H1 (cell line): Measurements from ENCODE around the gene RFK. TPM values are rescaled to one million over a fixed set of nuclear protein-coding genes. Genes with fewer than 3 reads are reported as not detected.
A peak's percentile ranks its signal among the peaks of the same experiment; 100 is the strongest.

Experiments used
- CTCF ChIA-PET: fragments of 300-600 bp; sonication (Branson Sonifier 250); formaldehyde crosslinking; loops from one replicate; lab custom pipeline; 2021; ENCODE audit not compliant: partially characterized antibody; lab: Charles Lee
- POLR2A ChIA-PET: fragments of 300-600 bp; sonication (Branson Sonifier 250); formaldehyde crosslinking; loops from one replicate; lab custom pipeline; 2021; ENCODE audit warnings: inconsistent platforms; ENCODE audit not compliant: partially characterized antibody; lab: Charles Lee
- DNase-seq, 2 experiments: peaks; one replicate each; pipeline versions ENCODE4 v3.0.0 to v3.0.0-alpha.2; 2010 to 2022; ENCODE audit warnings: low spot score in 2 of 2, low read depth in 1 of 2, mixed read lengths in 1 of 2
- FAIRE-seq: peaks from 2 replicates; lab custom pipeline; 2011; peaks lifted over from hg19 to GRCh38; lab: Jason Lieb, UNC
- H2AFZ ChIP-seq: 2 replicates; pipeline ENCODE4 v1.8.1; 2012; ENCODE audit warnings: low read length, inconsistent platforms
- H2AK5ac ChIP-seq: 2 replicates; pipeline ENCODE4 v1.6.1; 2013; ENCODE audit warnings: low read depth, low read length
- H2BK120ac ChIP-seq: replicated peaks from 2 replicates; pipeline ENCODE3; 2013; ENCODE audit warnings: low read depth, low read length, inconsistent platforms
- H2BK12ac ChIP-seq: 2 replicates; pipeline ENCODE4 v1.6.1; 2013; ENCODE audit warnings: low read depth, low read length
- H2BK15ac ChIP-seq: 2 replicates; pipeline ENCODE4 v1.6.1; 2013; ENCODE audit warnings: low read length
- H2BK20ac ChIP-seq: 2 replicates; pipeline ENCODE4 v1.6.1; 2013; ENCODE audit warnings: low read length
- H2BK5ac ChIP-seq: 2 replicates; pipeline ENCODE4 v1.6.1; 2013; ENCODE audit warnings: low read depth, low read length
- H3K14ac ChIP-seq: 2 replicates; pipeline ENCODE4 v1.6.1; 2013; ENCODE audit warnings: inconsistent platforms; ENCODE audit not compliant: insufficient read length
- H3K18ac ChIP-seq: 2 replicates; pipeline ENCODE4 v1.6.1; 2013; ENCODE audit warnings: low read length; ENCODE audit errors: extremely low read depth
- H3K23ac ChIP-seq: 2 replicates; pipeline ENCODE4 v1.6.1; 2013; ENCODE audit warnings: inconsistent platforms; ENCODE audit not compliant: insufficient read length
- H3K23me2 ChIP-seq: 2 replicates; pipeline ENCODE4 v1.6.1; 2013; ENCODE audit warnings: low read depth, low read length
- H3K27ac ChIP-seq: 2 replicates; pipeline ENCODE4 v1.6.1; 2011; ENCODE audit warnings: low read depth, low read length, inconsistent platforms
- H3K27me3 ChIP-seq, 4 experiments: replicated peaks in 1 of 4; 1 replicate in 1 of 4; 2 replicates in 3 of 4; pipeline versions ENCODE4 v1.6.1 to v1.8.1; 2011 to 2013; ENCODE audit warnings: low read length in 3 of 4, mild to moderate bottlenecking in 3 of 4, inconsistent platforms in 2 of 4, mixed read lengths in 2 of 4, moderate library complexity in 1 of 4; ENCODE audit not compliant: control insufficient read depth in 3 of 4, insufficient read depth in 3 of 4; ENCODE audit errors: extremely low read depth in 1 of 4
- H3K36me3 ChIP-seq, 4 experiments: 2 replicates each; pipeline versions ENCODE4 v1.6.1 to v1.8.1; 2011 to 2013; ENCODE audit warnings: mild to moderate bottlenecking in 4 of 4, low read length in 3 of 4, moderate library complexity in 2 of 4, control low read depth in 1 of 4, inconsistent platforms in 1 of 4; ENCODE audit not compliant: insufficient read depth in 4 of 4, control insufficient read depth in 2 of 4
- H3K4ac ChIP-seq: replicated peaks from 2 replicates; pipeline ENCODE3; 2013; ENCODE audit warnings: low read length, low read depth, mixed read lengths, inconsistent platforms; ENCODE audit not compliant: insufficient read length
- H3K4me1 ChIP-seq, 4 experiments: replicated peaks in 1 of 4; 1 replicate in 1 of 4; 2 replicates in 3 of 4; pipeline versions ENCODE4 v1.6.1 to v1.8.1; 2011 to 2013; ENCODE audit warnings: low read length in 3 of 4, inconsistent platforms in 2 of 4, mixed read lengths in 1 of 4; ENCODE audit not compliant: insufficient read depth in 4 of 4, control insufficient read depth in 3 of 4
- H3K4me2 ChIP-seq, 2 experiments: 2 replicates each; pipeline versions ENCODE4 v1.6.1 to v1.8.1; 2011 to 2013; ENCODE audit warnings: low read depth in 2 of 2, low read length in 2 of 2, control low read depth in 1 of 2, inconsistent platforms in 1 of 2, mild to moderate bottlenecking in 1 of 2; ENCODE audit not compliant: insufficient read depth in 1 of 2
- H3K4me3 ChIP-seq, 4 experiments: fragments of 200-600, 300-600 bp in 1 of 4; sonication (generic), shearing (Covaris generic), sonication (Bioruptor Twin) in 1 of 4; 2 replicates each; pipeline versions ENCODE4 v1.5.1 to v1.8.1; 2011 to 2016; ENCODE audit warnings: low read length in 4 of 4, low read depth in 3 of 4, control low read depth in 2 of 4, inconsistent platforms in 2 of 4, mild to moderate bottlenecking in 2 of 4, mixed read lengths in 1 of 4, moderate library complexity in 1 of 4; ENCODE audit not compliant: insufficient read depth in 2 of 4; ENCODE audit errors: extremely low read depth in 1 of 4
- H3K56ac ChIP-seq: replicated peaks from 2 replicates; pipeline ENCODE3; 2013; ENCODE audit warnings: low read depth, mild to moderate bottlenecking, mixed read lengths, low read length, inconsistent platforms; ENCODE audit not compliant: insufficient read length
- H3K79me1 ChIP-seq: 2 replicates; pipeline ENCODE4 v1.6.1; 2013; ENCODE audit warnings: low read depth, low read length, control low read depth
- H3K79me2 ChIP-seq, 2 experiments: 2 replicates each; pipeline versions ENCODE4 v1.6.1 to v1.8.1; 2012 to 2013; ENCODE audit warnings: low read length in 2 of 2, mild to moderate bottlenecking in 2 of 2, inconsistent platforms in 1 of 2; ENCODE audit not compliant: insufficient read depth in 2 of 2, control insufficient read depth in 1 of 2
- H3K9ac ChIP-seq, 4 experiments: replicated peaks in 1 of 4; 1 replicate in 1 of 4; 2 replicates in 3 of 4; pipeline versions ENCODE4 v1.6.1 to v1.8.1; 2011 to 2013; ENCODE audit warnings: low read depth in 3 of 4, low read length in 3 of 4, control low read depth in 2 of 4, mild to moderate bottlenecking in 2 of 4, moderate library complexity in 2 of 4, inconsistent platforms in 1 of 4; ENCODE audit errors: extremely low read depth in 1 of 4
- H3K9me3 ChIP-seq, 2 experiments: 2 replicates each; pipeline versions ENCODE4 v1.6.1 to v1.8.1; 2012 to 2013; ENCODE audit warnings: mild to moderate bottlenecking in 2 of 2, moderate library complexity in 2 of 2, control low read depth in 1 of 2, inconsistent platforms in 1 of 2, low read depth in 1 of 2, low read length in 1 of 2, mixed read lengths in 1 of 2; ENCODE audit not compliant: insufficient read depth in 2 of 2
- H4K20me1 ChIP-seq, 2 experiments: replicated peaks in 1 of 2; 2 replicates each; pipeline versions ENCODE3 to v1.8.1; 2011 to 2013; ENCODE audit warnings: inconsistent platforms in 2 of 2, low read length in 2 of 2, mild to moderate bottlenecking in 1 of 2; ENCODE audit not compliant: insufficient read depth in 2 of 2, control insufficient read depth in 1 of 2
- H4K5ac ChIP-seq: 2 replicates; pipeline ENCODE4 v1.6.1; 2013; ENCODE audit warnings: low read length, low read depth, mixed read lengths, inconsistent platforms; ENCODE audit not compliant: insufficient read length
- H4K8ac ChIP-seq: 2 replicates; pipeline ENCODE4 v1.8.0; 2013; ENCODE audit warnings: mild to moderate bottlenecking, moderate library complexity, low read length, inconsistent platforms; ENCODE audit not compliant: insufficient read depth; ENCODE audit errors: extremely low read depth
- H4K91ac ChIP-seq: replicated peaks from 2 replicates; pipeline ENCODE3; 2013; ENCODE audit warnings: low read length, mixed read lengths, inconsistent platforms; ENCODE audit not compliant: insufficient read length
- RBBP5 ChIP-seq: IDR thresholded peaks from 2 replicates; pipeline ENCODE4 v1.7.1; 2012; ENCODE audit warnings: low read depth, mild to moderate bottlenecking, inconsistent platforms, low read length, moderate library complexity, borderline replicate concordance
- TBP ChIP-seq: IDR thresholded peaks from 2 replicates; pipeline ENCODE4 v1.6.1; 2011; ENCODE audit warnings: low read depth, low read length, improper control_type of control experiment
- WGBS, 2 experiments: shearing (Covaris generic) in 1 of 2; methylation state at CpG; one replicate each; pipeline versions ENCODE4 v1.1.6 to v1.1.7; 2013 to 2015; ENCODE audit warnings: low lambda C conversion rate in 2 of 2, mixed read lengths in 2 of 2, inconsistent platforms in 1 of 2, low coverage in 1 of 2, missing lambda C conversion rate in 1 of 2; ENCODE audit not compliant: insufficient replicate concordance in 2 of 2, insufficient coverage in 1 of 2, insufficient read length in 1 of 2; ENCODE audit errors: extremely low coverage in 1 of 2, missing lambda C conversion rate in 1 of 2; 5-methylcytosine and 5-hydroxymethylcytosine counted together
- polyA plus RNA-seq, 7 experiments: library from polyadenylated mRNA; depleted of rRNA in 3 of 7; stranded (reverse) in 5 of 7; unstranded in 2 of 7; fragments of >200 nt in 5 of 7; fragments of 200-250 nt in 2 of 7; gene quantifications; 1 replicate in 5 of 7; 2 replicates in 1 of 7; 4 replicates in 1 of 7; pipeline versions ENCODE4 v1.2.1 to v1.2.3, GENCODE V29; 2011 to 2013; ENCODE audit warnings: missing spikeins in 2 of 7, mixed read lengths in 2 of 7
- total RNA-seq: library from RNA; stranded (reverse); fragmentation: NEBNext Ultra II Directional; extraction: Animal tissue kit (Norgen Biotek cat#: 25700); gene quantifications from 2 replicates; pipeline ENCODE4 v1.2.1, GENCODE V29; 2021

Gene RFK
- total and polyA plus RNA-seq, 2 of the 8 experiments (the other 6 are each of a cell fraction or from before 2014, with no cell fraction given), result 4.3 to 10.6 TPM

DNA sequence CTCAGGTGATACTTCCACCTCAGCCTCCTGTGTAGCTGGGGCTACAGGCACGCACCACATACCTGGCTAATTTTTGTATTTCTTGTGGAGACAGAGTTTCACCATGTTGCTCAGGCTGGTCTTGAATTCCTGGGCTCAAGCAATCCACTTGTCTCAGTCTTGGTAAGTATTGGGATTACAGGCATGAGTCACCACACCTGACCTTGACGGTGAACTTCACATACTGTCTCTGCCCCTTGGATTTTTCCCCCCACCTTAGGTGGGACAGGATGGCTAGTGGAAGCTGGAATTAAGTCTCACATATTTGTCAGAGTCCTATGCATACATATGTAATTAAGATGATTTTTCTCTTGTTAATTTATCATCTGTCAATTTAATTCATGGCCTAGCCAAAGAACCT lies 20.9 kb upstream of the RFK start:
- H3K4ac ChIP-seq, result no peak overlapping the region
- H4K5ac ChIP-seq, result no peak overlapping the region
- no peak overlapping the region for H3K18ac ChIP-seq
- H3K56ac ChIP-seq, result no peak overlapping the region
- 0 out of 2 replicates have a peak overlapping the region, but pooled peaks have one; percentile 7 for H2BK5ac ChIP-seq
- H3K79me2 ChIP-seq, result no peaks in the 10 kb centered on the region
- no peak overlapping the region for H4K8ac ChIP-seq
- no peaks in the 10 kb centered on the region for H3K23me2 ChIP-seq
- no peak overlapping the region for H2AFZ ChIP-seq
- no peak overlapping the region for H4K91ac ChIP-seq
- H3K27me3 ChIP-seq, result peaks cover 0 to 4% (median 0%) of the 10 kb centered on the region in 4 experiments; a peak in 1 of 7 replicates
- H4K20me1 ChIP-seq, result no peaks in the 10 kb centered on the region
- no peak overlapping the region; the same call in 1 of the 2 replicates for H2BK20ac ChIP-seq
- no peak overlapping the region for H2AK5ac ChIP-seq
- H2BK120ac ChIP-seq, result no peak overlapping the region
- WGBS, 2 experiments, result 91% methylated on average over 2 of the region's 2 CpGs; no CpG with 5 or more reads in 1 of the 2 experiments
- H2BK15ac ChIP-seq, result 0 out of 2 replicates have a peak overlapping the region, but pooled peaks have one; percentile 65
- H3K9ac ChIP-seq, result no peak overlapping the region
- peaks cover 0 to 6% (median 0%) of the 10 kb centered on the region in 4 experiments; a peak in 2 of 7 replicates for H3K4me1 ChIP-seq
- peaks cover 0 to 4% of the 10 kb centered on the region in 2 experiments; a peak in 2 of 4 replicates for H3K9me3 ChIP-seq
- H3K27ac ChIP-seq, result no peak overlapping the region
- H3K79me1 ChIP-seq, result no peaks in the 10 kb centered on the region
- H2BK12ac ChIP-seq, result no peak overlapping the region
- DNase-seq (no peak), FAIRE-seq (no peak)
- no peak overlapping the region for H3K14ac ChIP-seq
- H3K23ac ChIP-seq, result no peak overlapping the region
- no peak for TF ChIP-seq TBP
- TF ChIP-seq RBBP5, result no peak
- ChIA-PET POLR2A (interaction anchor here (0.8 kb wide), 1 partner anchor 14 kb away, joined by 3 read pairs; no protein-coding TSS in a partner anchor), CTCF (interaction anchor here (0.6 to 1.1 kb wide), 2 partner anchors 45 to 118 kb away, joined by 3 to 4 read pairs; no protein-coding TSS in a partner anchor)
- H3K4me3 ChIP-seq, result no peak overlapping the region
- no peak overlapping the region for H3K4me2 ChIP-seq
- no peaks in the 10 kb centered on the region for H3K36me3 ChIP-seq
